GM15510 (cell line): ENCODE data around the gene PCGF2.

Experiments
- POLR2A ChIP-seq: IDR thresholded peaks from 3 replicates; pipeline ENCODE4 v1.6.1; 2011; ENCODE audit warnings: borderline replicate concordance; ENCODE audit not compliant: insufficient read length; ENCODE audit errors: extremely low read depth

Gene PCGF2

DNA sequence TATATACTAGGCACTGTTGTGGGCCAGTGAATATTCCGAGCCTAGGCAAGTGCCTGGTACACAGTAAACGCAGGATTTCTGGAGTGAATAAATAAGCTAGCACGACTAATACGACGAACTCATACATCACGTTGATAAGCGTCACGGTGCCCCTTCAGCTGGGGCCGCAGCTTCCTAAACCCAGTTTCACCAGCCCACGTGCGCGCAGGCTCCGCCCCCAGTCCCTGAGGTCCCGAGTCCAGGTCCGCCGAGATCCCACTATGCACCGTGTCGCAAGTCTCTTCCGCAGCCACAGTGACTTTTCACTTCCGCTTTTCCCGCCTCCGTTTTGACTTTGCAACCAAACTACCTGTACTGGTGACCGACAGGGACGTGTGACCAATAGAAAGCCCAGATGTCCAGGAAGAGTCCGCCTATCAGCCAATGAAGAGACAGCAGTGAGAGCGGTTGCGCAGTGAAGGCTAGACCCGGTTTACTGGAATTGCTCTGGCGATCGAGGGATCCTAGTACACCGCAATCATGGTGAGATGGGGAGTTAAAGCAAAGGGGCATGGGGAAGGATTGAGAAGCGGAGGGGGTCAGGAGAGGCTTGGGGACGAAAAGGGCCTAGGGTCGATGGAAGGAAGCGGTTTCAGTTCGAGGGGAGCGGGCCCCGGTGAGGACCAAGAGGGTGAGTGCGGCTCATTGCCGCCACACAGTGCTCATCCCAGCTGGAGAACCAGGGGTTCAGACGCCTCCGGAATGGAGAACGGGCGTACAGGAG is 4.4 kb upstream of the PCGF2 start, which contains the start of gene PSMB3:
Gene PSMB3 (plus strand): TSS at position 434 of the 763 bp plus-strand sequence. CDS start 86 bp downstream, at position 520.
- TF ChIP-seq POLR2A, result peak; percentile 67

DNA sequence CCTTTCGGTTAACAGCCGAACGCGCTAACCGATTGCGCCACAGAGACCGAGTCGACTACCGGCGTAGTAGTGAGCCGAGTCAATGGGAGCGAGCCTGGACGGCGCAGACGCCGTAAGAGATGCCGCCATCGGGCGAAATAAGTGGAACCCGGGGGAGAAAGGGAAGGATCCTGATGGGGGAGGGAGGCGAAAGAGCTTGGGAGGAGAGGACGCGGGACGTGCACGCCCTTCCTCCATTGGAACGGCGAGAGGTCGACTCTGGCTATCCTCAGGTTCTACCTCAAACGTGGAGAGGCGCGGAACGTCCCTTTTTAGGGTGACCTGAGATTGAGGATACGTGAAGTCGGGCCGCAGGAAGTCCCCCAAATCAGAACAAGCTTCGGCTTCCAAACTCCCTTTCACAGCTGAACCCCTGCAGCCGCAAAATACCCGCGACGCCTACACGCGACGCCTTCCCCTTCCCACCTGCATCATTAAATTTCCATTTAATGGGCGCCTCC is 3.7 kb upstream of the PCGF2 start:
- no peak for TF ChIP-seq POLR2A

DNA sequence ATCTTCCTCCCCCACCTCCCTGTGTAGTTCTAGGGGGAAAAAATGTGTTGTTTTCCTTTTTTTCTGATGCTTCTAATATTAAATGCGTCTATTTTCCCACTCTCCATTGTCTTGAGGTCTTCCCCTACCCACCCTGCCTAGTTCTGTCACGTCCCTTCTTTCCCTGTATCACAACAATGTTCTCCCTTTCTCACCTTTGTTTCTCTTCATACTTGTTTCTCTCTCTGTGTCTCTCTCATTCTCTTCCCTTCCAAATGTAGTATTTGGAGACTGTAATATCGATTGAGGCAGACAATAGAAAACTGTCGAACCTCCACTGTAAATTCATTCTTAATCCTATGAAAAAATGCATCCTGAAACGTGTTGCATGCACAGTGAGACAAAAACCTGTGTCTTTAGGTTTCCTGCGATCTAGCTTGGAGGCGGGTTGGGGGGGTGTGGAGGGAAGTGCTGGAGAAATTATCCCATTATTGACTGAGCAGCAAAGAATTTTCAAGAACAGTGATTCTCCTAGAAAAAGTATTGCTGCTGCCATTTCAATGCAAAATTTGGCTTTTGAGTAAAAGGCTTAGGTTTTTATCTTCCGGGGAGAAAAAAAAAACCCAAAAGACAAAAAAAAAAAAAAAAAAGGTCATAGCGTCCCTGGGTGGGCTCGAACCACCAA is 3.1 kb upstream of the PCGF2 start:
- no peak for TF ChIP-seq POLR2A

DNA sequence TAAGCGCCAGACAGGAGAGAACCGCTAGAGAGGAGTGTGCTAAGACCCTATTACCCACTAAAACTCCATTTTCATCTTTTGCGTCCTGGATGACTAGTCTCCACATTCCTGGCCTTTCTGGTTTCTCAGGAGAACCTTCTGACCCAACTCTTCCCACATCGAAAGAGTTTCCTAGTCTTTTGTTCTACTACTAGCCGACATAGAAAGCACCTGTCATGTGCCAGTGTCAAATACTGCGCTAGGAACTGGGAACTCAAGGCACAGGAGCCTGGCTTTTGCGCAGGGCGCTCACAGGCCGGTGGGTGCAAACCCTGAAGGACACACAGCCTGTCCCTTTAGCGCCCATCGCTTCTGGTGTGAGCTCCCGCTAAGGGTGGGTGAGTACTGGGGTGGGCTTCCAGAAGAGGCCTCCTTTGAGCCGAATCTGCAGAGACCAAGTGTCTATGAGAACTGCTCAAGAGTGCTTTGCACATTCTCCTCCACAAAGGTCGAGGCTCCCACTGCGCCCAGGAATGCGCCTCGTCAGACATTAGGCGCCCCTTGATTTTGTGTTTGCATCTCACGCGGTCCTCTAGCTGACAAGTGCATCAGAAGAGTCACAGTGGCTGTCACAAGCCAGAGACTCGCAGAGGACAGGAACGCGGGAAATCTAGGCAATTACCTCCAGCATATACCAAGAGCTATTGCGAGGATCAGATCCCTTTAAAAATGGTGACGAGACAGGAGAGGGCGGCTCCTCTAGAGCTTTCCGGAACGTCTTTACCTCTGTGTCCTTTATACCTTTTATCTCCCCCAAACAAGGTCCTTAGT is 2.4 kb upstream of the PCGF2 start:
- TF ChIP-seq POLR2A, result no peak

DNA sequence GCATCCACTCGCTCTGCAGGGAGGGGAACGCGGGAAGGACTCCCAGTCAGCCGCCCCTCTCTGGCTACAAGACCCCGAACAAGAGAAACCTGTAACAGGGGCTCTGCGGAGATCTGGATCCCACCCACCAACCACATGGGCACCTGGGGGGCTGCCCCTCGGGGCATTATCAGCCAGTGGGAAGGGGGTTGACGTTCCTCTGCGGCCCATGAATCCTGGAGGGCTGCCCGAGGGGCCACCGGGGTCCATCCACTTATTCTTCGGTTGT is 1.8 kb upstream of the PCGF2 start:
- no peak for TF ChIP-seq POLR2A

DNA sequence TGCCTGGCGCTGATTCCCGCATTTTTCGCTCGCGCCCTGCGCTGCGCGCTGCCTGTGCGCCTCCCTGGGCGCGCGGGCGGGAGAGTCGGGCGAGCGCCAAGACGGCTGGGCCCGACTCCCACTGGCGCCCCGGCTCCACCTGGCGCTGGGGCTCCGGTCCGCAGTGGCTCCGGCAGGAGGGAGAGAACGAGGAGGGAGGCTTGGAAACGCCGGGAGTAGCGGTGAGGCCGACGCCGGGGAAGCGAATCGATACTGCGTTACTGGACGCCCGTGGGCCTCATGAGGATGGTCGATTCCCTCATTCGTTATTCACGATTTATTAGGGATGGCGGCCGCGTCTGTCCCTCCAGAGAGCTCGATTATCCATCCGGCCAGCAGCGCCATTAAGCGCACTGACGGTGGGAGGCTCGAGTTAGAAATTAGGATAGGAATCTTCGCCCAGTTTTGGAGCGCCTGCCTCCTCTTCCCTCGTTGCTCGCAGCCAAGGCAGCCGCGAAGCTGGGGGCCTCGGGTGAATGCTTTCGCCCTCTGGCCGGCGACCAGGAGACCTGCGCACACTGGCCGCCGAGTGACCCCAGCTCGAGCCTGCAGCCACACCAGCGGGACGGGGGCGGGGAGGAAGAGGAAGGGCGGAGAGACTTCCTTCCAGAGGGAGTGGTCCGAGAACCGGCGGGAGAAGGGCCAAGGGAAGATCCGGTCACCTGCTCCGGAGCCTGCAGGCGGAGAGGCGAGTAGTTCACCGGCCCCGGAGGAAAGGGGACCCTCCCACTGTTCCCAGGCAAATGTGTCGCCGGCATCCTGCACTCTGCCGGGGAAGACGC is 1.3 kb upstream of the PCGF2 start:
- TF ChIP-seq POLR2A, result peak; percentile 70

DNA sequence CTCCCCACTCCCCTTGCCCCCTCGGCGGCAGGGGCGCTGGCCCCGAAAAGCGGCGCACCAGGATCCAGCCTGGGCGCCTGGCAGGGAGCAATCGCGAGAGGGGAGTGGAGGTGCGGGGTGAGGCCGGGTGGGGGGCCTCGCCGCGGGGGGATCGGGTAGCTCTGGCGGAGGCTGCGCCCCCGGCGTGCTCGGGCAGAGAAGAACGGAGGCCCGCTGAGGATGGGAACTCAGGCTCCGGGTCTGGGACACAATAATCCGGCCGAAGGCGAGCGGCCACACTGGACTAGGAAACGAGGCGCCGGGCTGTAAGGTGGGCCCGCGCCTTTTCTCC is 721 bp upstream of the PCGF2 start:
- TF ChIP-seq POLR2A, result no peak

DNA sequence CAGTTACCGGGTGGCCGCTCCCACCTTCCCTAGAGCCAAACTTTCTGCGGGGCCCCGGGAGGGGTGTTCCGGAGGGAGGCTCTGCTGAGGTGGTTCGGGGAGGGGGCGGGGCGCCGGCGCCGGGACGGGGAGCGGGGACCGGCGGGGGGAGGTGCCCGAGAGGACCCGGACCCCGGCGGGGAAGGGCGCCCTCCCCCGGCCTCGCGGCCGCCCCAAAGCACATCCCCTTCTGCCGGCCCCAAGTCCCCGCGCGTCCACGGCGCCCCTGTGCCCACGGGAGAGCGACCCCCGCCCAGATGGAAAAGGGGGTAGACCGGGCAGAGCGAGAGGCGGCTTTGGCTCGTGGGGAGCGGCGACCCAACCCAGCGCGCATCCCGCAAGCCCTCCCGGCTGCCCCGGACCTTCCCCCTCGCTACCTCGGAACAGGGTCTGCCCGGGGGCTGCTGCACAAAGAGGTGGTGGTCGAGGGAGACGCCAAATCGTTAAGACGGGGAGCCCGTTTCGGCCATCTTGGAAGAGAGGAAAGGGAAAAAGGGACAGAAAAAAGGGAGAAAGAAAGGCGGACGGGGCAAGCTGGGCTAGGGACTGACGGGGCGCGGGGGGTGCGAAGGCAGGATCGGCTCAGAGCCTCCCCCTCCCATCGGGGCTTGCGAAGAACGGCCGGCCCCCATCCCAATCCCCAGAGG is 530 bp downstream of the PCGF2 start:
- TF ChIP-seq POLR2A, result no peak

DNA sequence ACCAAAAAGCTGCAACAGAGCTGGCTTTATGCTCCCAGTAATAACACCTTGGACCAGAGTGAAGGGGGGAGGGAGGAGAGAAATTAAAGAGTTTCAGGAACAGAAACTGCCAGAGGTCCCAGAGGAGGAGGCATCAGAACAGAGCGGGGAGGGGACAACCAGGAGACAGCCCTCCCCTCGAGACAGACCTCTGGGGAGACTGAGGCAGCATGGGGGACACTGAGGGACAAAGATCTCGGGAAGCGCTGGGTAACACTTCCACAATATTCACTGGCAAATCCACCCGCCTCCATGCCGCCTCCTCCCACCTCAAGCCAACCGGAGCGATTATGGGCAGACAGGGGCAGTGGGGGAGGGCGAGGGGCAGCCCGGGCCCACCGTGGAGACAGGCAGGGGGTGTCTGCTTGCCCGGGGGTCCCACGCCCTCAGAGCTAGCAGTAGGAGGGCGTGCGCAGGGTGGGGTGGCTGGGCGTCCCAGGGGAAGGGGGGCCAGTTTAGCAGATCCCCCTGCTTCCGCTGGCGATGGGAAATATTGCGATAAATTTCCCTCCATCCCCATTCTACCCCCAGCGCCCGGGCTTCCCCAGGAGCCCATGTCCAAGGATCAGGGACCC is 1.2 kb downstream of the PCGF2 start:
- no peak for TF ChIP-seq POLR2A

DNA sequence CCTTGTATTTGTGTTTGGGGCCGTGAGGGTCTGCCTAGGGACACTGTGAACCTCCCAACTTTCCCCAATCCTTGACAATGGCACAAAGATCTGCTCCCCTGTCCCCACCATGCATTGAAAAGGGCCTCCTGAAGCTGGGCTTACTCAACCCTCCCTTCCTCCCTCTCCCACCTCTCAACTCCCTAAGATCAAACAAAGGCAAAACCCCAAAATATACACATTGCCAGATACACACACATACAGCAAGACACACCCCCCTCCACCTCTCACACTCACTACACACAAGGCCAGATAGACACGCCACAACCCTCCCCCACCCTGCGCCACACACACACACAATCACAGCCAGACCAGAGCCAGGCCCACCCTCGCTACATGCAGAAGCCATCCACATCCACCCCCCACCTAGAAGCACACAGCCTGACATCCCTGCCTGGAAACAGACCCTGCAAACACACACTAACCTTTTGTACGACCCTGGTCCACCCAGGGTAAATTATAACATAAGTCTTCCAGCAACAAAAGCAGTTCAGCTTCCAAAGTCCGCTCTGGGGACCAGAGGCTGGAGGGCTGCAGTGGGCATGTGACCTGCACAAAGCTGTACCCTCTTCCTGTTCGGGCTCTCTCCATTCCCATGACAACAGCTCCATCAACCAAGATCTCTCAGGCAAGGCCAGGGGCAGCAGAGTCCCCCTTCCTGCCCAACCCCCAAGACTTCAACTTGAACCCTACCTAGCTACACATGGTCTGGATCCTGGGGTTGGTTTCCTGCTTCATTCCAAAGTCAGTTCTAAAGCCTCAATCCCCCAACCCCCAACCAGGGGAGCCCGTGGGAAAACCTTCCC is 1.9 kb downstream of the PCGF2 start:
- no peak for TF ChIP-seq POLR2A

DNA sequence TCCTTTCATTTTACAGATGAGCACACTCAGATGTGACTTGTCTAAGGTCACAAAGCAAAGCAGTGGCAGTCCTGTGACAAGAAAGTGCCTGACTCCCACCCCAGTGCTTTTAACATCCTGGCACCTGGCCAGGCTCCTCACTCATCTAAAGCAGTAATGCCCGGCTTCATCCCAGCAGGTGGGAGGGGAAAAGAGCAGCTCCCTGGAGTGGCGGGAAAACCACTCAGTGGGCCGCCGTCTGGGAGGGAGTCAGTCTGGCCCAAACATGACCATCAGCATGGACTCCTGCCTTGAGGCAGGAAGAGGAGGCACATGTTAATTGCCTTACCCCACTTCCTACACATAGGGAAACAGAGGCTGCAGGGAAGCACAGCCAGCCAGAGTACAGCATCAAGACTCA is 2.6 kb downstream of the PCGF2 start:
- no peak for TF ChIP-seq POLR2A

DNA sequence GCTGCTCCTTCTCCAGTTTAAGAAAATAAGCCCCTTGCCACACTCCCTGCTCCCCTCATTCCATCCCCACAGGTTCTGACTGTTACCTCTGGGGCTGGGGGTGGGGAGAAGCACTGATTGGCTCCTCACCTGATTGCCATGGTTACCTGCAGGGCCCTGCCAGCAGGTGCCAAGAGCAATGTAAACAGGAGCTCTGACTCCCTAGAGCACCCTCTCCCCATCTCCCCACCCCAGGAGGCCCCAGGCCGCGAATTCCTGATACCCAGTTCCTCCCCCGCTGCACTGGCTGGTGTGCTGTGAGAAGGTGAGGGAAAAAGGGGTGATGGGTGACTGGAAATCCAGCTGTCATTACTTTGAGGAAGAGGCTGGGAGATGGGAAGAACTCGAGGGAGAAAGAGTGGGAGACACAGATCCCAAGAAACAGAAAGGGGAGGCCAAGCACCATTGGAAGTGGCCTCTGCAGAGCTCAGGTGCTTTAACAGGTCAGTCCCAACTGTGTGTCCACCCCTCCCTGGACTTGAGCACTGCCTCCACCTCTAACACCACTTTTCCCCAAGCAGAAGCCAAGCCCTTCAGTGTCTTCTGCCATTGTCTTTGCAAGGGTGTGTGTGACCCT is 4.5 kb downstream of the PCGF2 start:
- TF ChIP-seq POLR2A, result no peak

DNA sequence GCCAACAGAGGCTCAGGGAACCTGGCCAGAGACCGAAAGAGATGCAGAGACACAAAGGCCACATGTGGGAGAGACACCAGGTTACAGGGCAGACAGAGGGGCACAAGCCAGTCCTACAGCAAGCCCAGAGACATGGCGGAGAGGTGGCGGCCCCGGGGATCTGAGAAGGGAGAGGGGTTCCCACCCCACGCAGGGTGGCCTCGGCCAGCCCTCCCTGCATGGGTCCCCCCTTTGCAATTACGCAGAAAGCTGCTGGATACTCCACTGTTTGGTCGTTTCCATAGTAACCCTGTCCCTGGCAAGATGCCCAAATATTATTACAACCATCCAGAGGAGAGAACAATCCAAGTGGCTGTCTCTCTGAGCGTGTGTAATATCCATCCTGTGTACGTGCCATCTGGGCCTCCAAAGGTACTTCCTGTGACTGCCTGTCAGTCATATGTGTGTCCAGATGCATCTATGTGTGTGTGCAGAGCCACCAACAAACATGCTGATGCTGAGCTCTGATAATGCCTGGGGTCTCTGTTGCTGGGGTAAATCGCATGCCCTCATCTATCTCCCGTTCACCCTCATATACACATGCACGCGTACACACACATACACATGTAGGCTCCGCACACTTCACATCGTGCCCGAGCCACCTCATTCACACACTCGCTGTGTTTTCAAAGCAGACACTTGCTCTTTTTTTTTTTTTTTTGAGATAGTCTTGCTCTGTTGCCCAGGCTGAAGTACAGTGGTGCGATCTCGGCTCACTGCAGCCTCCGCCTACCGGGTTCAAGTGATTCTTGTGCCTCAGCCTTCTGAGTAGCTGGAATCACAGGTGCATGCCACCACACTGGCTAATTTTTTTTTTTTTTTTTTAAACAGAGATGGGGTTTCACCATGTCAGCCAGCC is 5.5 kb downstream of the PCGF2 start:
- TF ChIP-seq POLR2A, result no peak
